Activated CD4-positive, alpha-beta T cell treated with anti-CD3 and anti-CD28 coated beads for 36 hours (primary cell): ENCODE results near the gene ATP6V1G3. TPM values are rescaled to one million over a fixed set of nuclear protein-coding genes. Genes with fewer than 3 reads are reported as not detected.
"Not testable (repeated sequence)": the region's sequence is repeated elsewhere in the genome, so short reads cannot be mapped to it uniquely, and the experiment has no call there.

Source experiments
- ATAC-seq: fragments of 200-7000 bp; cut with Tn5 transposase; one replicate; pipeline ENCODE4 v1.10.0; 2021; ENCODE audit warnings: mild to moderate bottlenecking, moderate library complexity
- CTCF ChIA-PET: fragments of 350-600 bp; sonication (Branson Sonifier 250); formaldehyde crosslinking; loops from one replicate; lab custom pipeline; 2021; ENCODE audit warnings: antibody characterized with exemption; lab: Charles Lee
- POLR2A ChIA-PET: fragments of 350-600 bp; sonication (Branson Sonifier 250); formaldehyde crosslinking; loops from one replicate; lab custom pipeline; 2021; ENCODE audit warnings: antibody characterized with exemption, inconsistent platforms; lab: Charles Lee
- DNase-seq: peaks from one replicate; pipeline ENCODE4 v3.0.0-alpha.2; 2020
- H3K27ac Mint-ChIP-seq: one replicate; pipeline ENCODE4 v1.8.0; 2021; ENCODE audit warnings: mixed read lengths
- H3K27me3 Mint-ChIP-seq: one replicate; pipeline ENCODE4 v1.8.0; 2021; ENCODE audit warnings: mixed read lengths
- H3K36me3 Mint-ChIP-seq: one replicate; pipeline ENCODE4 v1.8.0; 2021; ENCODE audit warnings: low read depth, mixed read lengths
- H3K4me1 Mint-ChIP-seq: one replicate; pipeline ENCODE4 v1.8.0; 2021; ENCODE audit warnings: mixed read lengths
- H3K4me3 Mint-ChIP-seq: one replicate; pipeline ENCODE4 v1.8.0; 2021; ENCODE audit warnings: mild to moderate bottlenecking, moderate library complexity, mixed read lengths
- H3K9me3 Mint-ChIP-seq: one replicate; pipeline ENCODE4 v1.8.0; 2021; ENCODE audit warnings: low read depth, mixed read lengths
- intact Hi-C, 2 experiments: fragments of 100-400 bp; cut with DNase I in 1 of 2; cut with micrococcal nuclease in 1 of 2; formaldehyde crosslinking; loops; one replicate each; pipeline versions ENCODE4 v1.14.2 to v1.15.1; 2022 to 2024; cut with DNase I, micrococcal nuclease
- total RNA-seq, 2 experiments: library from RNA; stranded (reverse); gene quantifications; one replicate each; pipeline ENCODE4 v1.2.3, GENCODE V29; 2021

ATP6V1G3 gene
- total RNA-seq = not detected

- Mint-ChIP-seq H3K9me3 (no peaks in the 10 kb centered on the region), H3K27me3 (no peaks in the 10 kb centered on the region), H3K27ac (peak within 1 kb of the TSS; percentile 32), H3K4me3 (no peak within 1 kb of the TSS), H3K36me3 (no peaks in the 10 kb centered on the region), H3K4me1 (peaks cover 72% of the 10 kb centered on the region)
- ATAC-seq (no peak), DNase-seq (no peak)
- ChIA-PET POLR2A (no interaction called here), CTCF (interaction anchor here (0.8 to 1.5 kb wide), 5 partner anchors 9 to 27 kb away, joined by 3 to 6 read pairs (median 4); no protein-coding TSS in a partner anchor)
- intact Hi-C loops = no loop called here
Observed at GRCh38 chr1:198540580-198540979, at the start of gene ATP6V1G3. TSS of gene ATP6V1G3 (minus strand) at chr1:198540680. CDS start at chr1:198540650, 30 bp downstream.

- no peaks in the 10 kb centered on the region for H3K27me3 Mint-ChIP-seq
- DNase-seq (no peak), ATAC-seq (no peak)
- ChIA-PET POLR2A (no interaction called here), CTCF (interaction anchor here (0.8 to 1.7 kb wide), 3 partner anchors 10 to 35 kb away, joined by 3 to 6 read pairs (median 4); no protein-coding TSS in a partner anchor)
- no peak overlapping the region for H3K4me3 Mint-ChIP-seq
- H3K9me3 Mint-ChIP-seq = peaks cover 23% of the 10 kb centered on the region
- no peak overlapping the region for H3K27ac Mint-ChIP-seq
- H3K36me3 Mint-ChIP-seq = peaks cover 8% of the 10 kb centered on the region
- H3K4me1 Mint-ChIP-seq = peaks cover 7% of the 10 kb centered on the region
- intact Hi-C loops = no loop called here
Observed at GRCh38 chr1:198588845-198589244, 48.4 kb upstream of the ATP6V1G3 start.

DNA sequence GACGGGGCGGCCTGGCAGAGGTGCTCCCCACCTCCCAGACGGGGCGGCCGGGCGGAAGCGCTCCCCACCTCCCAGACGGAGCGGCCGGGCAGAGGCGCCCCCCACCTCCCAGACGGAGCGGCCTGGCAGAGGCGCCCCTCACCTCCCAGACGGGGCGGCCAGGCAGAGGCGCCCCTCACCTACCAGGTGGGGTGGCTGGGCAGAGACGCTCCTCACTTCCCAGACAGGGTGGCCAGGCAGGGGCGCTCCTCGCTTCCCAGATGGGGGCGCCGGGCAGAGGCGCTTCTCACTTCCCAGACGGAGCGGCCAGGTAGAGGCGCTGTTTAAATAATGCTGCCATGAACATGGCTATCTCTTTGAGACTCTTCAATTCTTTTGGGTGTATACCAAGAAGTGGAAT is 43.7 kb upstream of the ATP6V1G3 start:
- Mint-ChIP-seq H3K4me3 (no peak overlapping the region), H3K27me3 (no peaks in the 10 kb centered on the region), H3K4me1 (peaks cover 3% of the 10 kb centered on the region), H3K36me3 (peaks cover 6% of the 10 kb centered on the region), H3K9me3 (peaks cover 19% of the 10 kb centered on the region), H3K27ac (no peak overlapping the region)
- ChIA-PET POLR2A (no interaction called here), CTCF (no interaction called here)
- intact Hi-C loops = no loop called here
- no peak for DNase-seq
- no peak for ATAC-seq

- CTCF ChIA-PET, POLR2A ChIA-PET: not testable (repeated sequence)
Observed at GRCh38 chr1:198583209-198583802, 42.8 kb upstream of the ATP6V1G3 start.

GRCh38 chr1:198577444-198577843 is 37.0 kb upstream of the ATP6V1G3 start:
- H3K9me3 Mint-ChIP-seq = peaks cover 11% of the 10 kb centered on the region
- H3K4me1 Mint-ChIP-seq = peaks cover 14% of the 10 kb centered on the region
- H3K4me3 Mint-ChIP-seq = no peak overlapping the region
- no peaks in the 10 kb centered on the region for H3K27me3 Mint-ChIP-seq
- CTCF ChIA-PET = no interaction called here
- POLR2A ChIA-PET = no interaction called here
- H3K27ac Mint-ChIP-seq = no peak overlapping the region
- no peak for ATAC-seq
- DNase-seq = no peak
- H3K36me3 Mint-ChIP-seq = peaks cover 3% of the 10 kb centered on the region
- intact Hi-C loops = loop anchor here in 1 of 2 experiments (2.0 kb wide), 1 partner anchor 19 kb away; no protein-coding TSS in a partner anchor

More at GRCh38 chr1:198583209-198583802, 42.8 kb upstream of the ATP6V1G3 start:
- H3K36me3 Mint-ChIP-seq, intact Hi-C loops, H3K27me3 Mint-ChIP-seq, H3K27ac Mint-ChIP-seq, H3K4me3 Mint-ChIP-seq, DNase-seq, H3K4me1 Mint-ChIP-seq, ATAC-seq: not testable (repeated sequence)
- peaks cover 15% of the 10 kb centered on the region for H3K9me3 Mint-ChIP-seq

- no peaks in the 10 kb centered on the region for H3K36me3 Mint-ChIP-seq
- H3K9me3 Mint-ChIP-seq = peaks cover 2% of the 10 kb centered on the region
- no peak for ATAC-seq
- H3K27ac Mint-ChIP-seq = no peak overlapping the region
- H3K27me3 Mint-ChIP-seq = no peaks in the 10 kb centered on the region
- ChIA-PET CTCF (interaction anchor here (1.1 to 1.2 kb wide), 3 partner anchors 10 to 35 kb away, joined by 3 to 4 read pairs (median 3); no protein-coding TSS in a partner anchor), POLR2A (interaction anchor here (0.6 kb wide), 1 partner anchor 35 kb away, joined by 3 read pairs; no protein-coding TSS in a partner anchor)
- H3K4me1 Mint-ChIP-seq = peaks cover 14% of the 10 kb centered on the region
- H3K4me3 Mint-ChIP-seq = no peak overlapping the region
- intact Hi-C loops = loop anchor here in 1 of 2 experiments (2.0 kb wide), 1 partner anchor 21 kb away; no protein-coding TSS in a partner anchor
- DNase-seq = no peak
Observed at GRCh38 chr1:198575798-198576641, 35.5 kb upstream of the ATP6V1G3 start.

DNA sequence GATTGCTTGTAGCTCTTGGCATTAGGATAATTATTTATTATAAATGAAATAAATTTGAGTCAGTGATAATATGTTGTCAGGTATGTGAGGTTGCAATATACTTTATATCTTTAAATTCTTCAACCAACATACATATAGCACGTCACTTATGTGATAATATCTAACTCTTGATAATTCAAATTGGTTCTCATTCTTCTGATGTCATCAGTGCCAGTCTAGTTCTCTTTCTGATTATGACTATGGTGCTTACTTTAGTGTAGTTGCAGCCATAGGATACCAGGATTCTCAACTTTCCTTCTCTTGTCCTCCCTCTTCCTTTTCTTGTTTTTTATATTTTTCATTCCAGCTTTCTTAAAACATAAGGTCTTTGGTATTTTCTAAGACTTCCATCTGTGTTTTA is 34.8 kb upstream of the ATP6V1G3 start:
- POLR2A ChIA-PET = no interaction called here
- Mint-ChIP-seq H3K4me1 (peaks cover 14% of the 10 kb centered on the region), H3K27ac (no peak overlapping the region), H3K27me3 (no peaks in the 10 kb centered on the region), H3K9me3 (peaks cover 2% of the 10 kb centered on the region), H3K4me3 (no peak overlapping the region), H3K36me3 (no peaks in the 10 kb centered on the region)
- no peak for DNase-seq
- CTCF ChIA-PET = interaction anchor here (1.1 to 1.2 kb wide), 3 partner anchors 11 to 36 kb away, joined by 3 to 4 read pairs (median 3); no protein-coding TSS in a partner anchor
- intact Hi-C loops = no loop called here
- peak; percentile 63 for ATAC-seq

DNA sequence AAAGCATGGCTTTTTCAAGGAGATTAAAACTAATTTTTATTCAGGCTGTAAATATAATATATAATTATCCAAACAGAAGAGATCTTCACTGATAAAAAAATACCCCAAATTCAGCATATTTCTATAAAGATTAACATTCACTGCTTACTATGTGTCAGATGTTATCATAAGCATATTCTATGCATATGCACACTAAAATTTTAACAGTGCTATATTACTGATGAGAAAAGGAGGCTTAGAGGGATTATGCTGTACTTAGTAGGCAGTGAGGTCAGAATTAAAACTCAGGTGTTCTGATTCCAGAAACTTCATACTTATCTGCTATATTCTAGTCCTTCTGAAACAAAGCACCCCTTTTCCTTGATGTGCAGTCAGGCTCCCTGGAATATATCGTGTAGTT is 33.8 kb upstream of the ATP6V1G3 start:
- no peak overlapping the region for H3K27ac Mint-ChIP-seq
- peaks cover 14% of the 10 kb centered on the region for H3K4me1 Mint-ChIP-seq
- intact Hi-C loops = loop anchor here in 1 of 2 experiments (5.0 kb wide), 1 partner anchor 1983 kb away; no protein-coding TSS in a partner anchor
- H3K9me3 Mint-ChIP-seq = peaks cover 2% of the 10 kb centered on the region
- no peaks in the 10 kb centered on the region for H3K27me3 Mint-ChIP-seq
- DNase-seq (no peak), ATAC-seq (no peak)
- H3K36me3 Mint-ChIP-seq = no peaks in the 10 kb centered on the region
- H3K4me3 Mint-ChIP-seq = no peak overlapping the region
- ChIA-PET POLR2A (no interaction called here), CTCF (no interaction called here)

GRCh38 chr1:198564716-198565115 is 24.2 kb upstream of the ATP6V1G3 start:
- Mint-ChIP-seq H3K27ac (no peak overlapping the region), H3K4me1 (peaks cover 46% of the 10 kb centered on the region), H3K9me3 (peaks cover 14% of the 10 kb centered on the region), H3K27me3 (no peaks in the 10 kb centered on the region), H3K4me3 (no peak overlapping the region), H3K36me3 (peaks cover 10% of the 10 kb centered on the region)
- ATAC-seq (peak; percentile 53), DNase-seq (no peak)
- ChIA-PET POLR2A (no interaction called here), CTCF (interaction anchor here (0.9 to 1.2 kb wide), 2 partner anchors 10 to 17 kb away, joined by 3 to 4 read pairs; no protein-coding TSS in a partner anchor)
- intact Hi-C loops = loop anchor here in 1 of 2 experiments (2.0 kb wide), 1 partner anchor 32 kb away; no protein-coding TSS in a partner anchor

DNA sequence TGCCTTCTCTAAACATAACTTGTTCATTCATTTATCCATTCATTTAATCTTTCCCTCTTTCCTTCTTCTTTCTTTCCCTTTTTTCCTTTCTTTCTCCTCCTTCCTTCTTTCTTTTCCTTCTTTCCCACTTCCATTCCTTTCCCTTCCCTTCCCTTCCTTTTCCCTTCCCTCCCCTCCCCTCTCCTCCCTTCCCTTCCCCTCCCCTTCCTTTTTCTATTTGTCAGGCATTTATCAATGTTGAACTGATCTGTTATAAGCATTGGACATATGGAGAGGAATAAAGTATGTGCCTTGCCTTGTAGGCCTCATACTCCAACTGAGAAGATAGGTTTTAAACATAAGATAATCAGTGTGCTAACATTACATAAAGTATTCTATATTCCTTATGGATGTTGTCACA is 23.7 kb upstream of the ATP6V1G3 start:
- intact Hi-C loops = loop anchor here in 1 of 2 experiments (2.0 kb wide), 1 partner anchor 33 kb away; no protein-coding TSS in a partner anchor
- H3K36me3 Mint-ChIP-seq = peaks cover 10% of the 10 kb centered on the region

DNA sequence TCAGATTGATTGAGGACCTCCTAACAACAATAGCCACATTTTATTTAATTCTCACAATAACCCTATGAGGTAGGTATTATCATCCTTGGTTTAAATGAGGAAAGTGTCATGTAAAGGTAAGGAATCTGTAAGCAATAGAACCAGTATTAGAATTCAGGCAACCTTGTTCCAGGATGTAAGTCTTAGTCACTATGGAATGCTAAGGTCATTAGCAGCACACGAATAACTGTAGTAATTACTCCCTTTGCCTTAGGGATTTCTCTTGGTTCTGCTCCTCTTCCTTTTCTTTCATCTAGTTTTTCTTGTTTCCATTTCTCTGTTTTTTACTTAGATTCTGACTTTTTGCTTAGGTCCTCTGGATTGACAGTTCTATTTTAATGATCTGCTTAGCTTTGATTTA is 23.1 kb upstream of the ATP6V1G3 start:
- DNase-seq (no peak), ATAC-seq (no peak)
- Mint-ChIP-seq H3K36me3 (peaks cover 10% of the 10 kb centered on the region), H3K9me3 (peaks cover 14% of the 10 kb centered on the region), H3K27ac (no peak overlapping the region), H3K4me3 (no peak overlapping the region), H3K4me1 (peaks cover 52% of the 10 kb centered on the region), H3K27me3 (no peaks in the 10 kb centered on the region)
- CTCF ChIA-PET = interaction anchor here (1.2 kb wide), 1 partner anchor 18 kb away, joined by 3 read pairs; no protein-coding TSS in a partner anchor
- intact Hi-C loops = no loop called here
- POLR2A ChIA-PET = no interaction called here

More for the DNA sequence above, 23.7 kb upstream of the ATP6V1G3 start:
- Mint-ChIP-seq H3K9me3 (peaks cover 14% of the 10 kb centered on the region), H3K27me3 (no peaks in the 10 kb centered on the region), H3K4me3 (no peak overlapping the region), H3K4me1 (peaks cover 48% of the 10 kb centered on the region), H3K27ac (no peak overlapping the region)
- ATAC-seq (no peak), DNase-seq (no peak)
- CTCF ChIA-PET = interaction anchor here (0.9 to 1.2 kb wide), 2 partner anchors 10 to 17 kb away, joined by 3 to 4 read pairs; no protein-coding TSS in a partner anchor
- POLR2A ChIA-PET = interaction anchor here (0.6 kb wide), 1 partner anchor 113 kb away, joined by 7 read pairs; no protein-coding TSS in a partner anchor
